Measurements from ENCODE around the gene CACNA1D. TPM values are rescaled to one million over a fixed set of nuclear protein-coding genes. Genes with fewer than 3 reads are reported as not detected.

CACNA1D gene
- total RNA-seq, 1 donor from 2014 or later, result 1.9 TPM

GRCh38 chr3:53534216-53534615 lies 39.8 kb downstream of the CACNA1D start:
- no peak for TF ChIP-seq CTCF (IDR thresholded peaks at IDR 0.05)
- ChIA-PET CTCF (interaction anchor here (0.6 kb wide), 1 partner anchor 9 kb away, joined by 4 read pairs; no protein-coding TSS in a partner anchor), POLR2A (no interaction called here)
- intact Hi-C loops (cut with micrococcal nuclease), result no loop called here
- ATAC-seq (ENCODE audit: low read depth) (no peak), DNase-seq (no peak)
- H3K9me3 Mint-ChIP-seq, result no peaks in the 10 kb centered on the region
- no peak overlapping the region for H3K4me3 Mint-ChIP-seq
- H3K36me3 Mint-ChIP-seq (ENCODE audit: low read depth), result no peaks in the 10 kb centered on the region
- no peaks in the 10 kb centered on the region for H3K4me1 Mint-ChIP-seq
- H3K27me3 Mint-ChIP-seq, result peaks cover 15% of the 10 kb centered on the region
- no peak overlapping the region for H3K27ac Mint-ChIP-seq

- intact Hi-C loops (cut with micrococcal nuclease), result no loop called here
- DNase-seq (no peak), ATAC-seq (ENCODE audit: low read depth) (no peak)
- POLR2A ChIA-PET, result no interaction called here
- no peaks in the 10 kb centered on the region for H3K4me1 Mint-ChIP-seq
- H3K27me3 Mint-ChIP-seq, result peaks cover 14% of the 10 kb centered on the region
- H3K27ac Mint-ChIP-seq, result no peak overlapping the region
- H3K36me3 Mint-ChIP-seq (ENCODE audit: low read depth), result no peaks in the 10 kb centered on the region
- H3K4me3 Mint-ChIP-seq, result no peak overlapping the region
- H3K9me3 Mint-ChIP-seq, result no peaks in the 10 kb centered on the region
- CTCF ChIA-PET, result no interaction called here
- TF ChIP-seq CTCF (IDR thresholded peaks at IDR 0.05), result no peak
These were observed 40.4 kb downstream of the CACNA1D start for GRCh38 chr3:53534676-53535400.

GRCh38 chr3:53536282-53536681 lies 41.9 kb downstream of the CACNA1D start:
- intact Hi-C loops (cut with micrococcal nuclease), result no loop called here
- CTCF ChIA-PET, result no interaction called here
- H3K36me3 Mint-ChIP-seq (ENCODE audit: low read depth), result no peaks in the 10 kb centered on the region
- ATAC-seq (ENCODE audit: low read depth), result no peak
- TF ChIP-seq CTCF (IDR thresholded peaks at IDR 0.05), result no peak
- no peaks in the 10 kb centered on the region for H3K4me1 Mint-ChIP-seq
- peaks cover 7% of the 10 kb centered on the region for H3K27me3 Mint-ChIP-seq
- DNase-seq, result no peak
- POLR2A ChIA-PET, result interaction anchor here (0.6 kb wide), 1 partner anchor 158 kb away, joined by 3 read pairs; no protein-coding TSS in a partner anchor
- no peak overlapping the region for H3K27ac Mint-ChIP-seq
- H3K9me3 Mint-ChIP-seq, result no peaks in the 10 kb centered on the region
- no peak overlapping the region for H3K4me3 Mint-ChIP-seq

- Mint-ChIP-seq H3K27ac (no peak overlapping the region), H3K36me3 (ENCODE audit: low read depth) (no peaks in the 10 kb centered on the region), H3K9me3 (no peaks in the 10 kb centered on the region), H3K27me3 (peaks cover 9% of the 10 kb centered on the region), H3K4me1 (no peaks in the 10 kb centered on the region), H3K4me3 (no peak overlapping the region)
- POLR2A ChIA-PET, result no interaction called here
- no peak for TF ChIP-seq CTCF (IDR thresholded peaks at IDR 0.05)
- DNase-seq (no peak), ATAC-seq (ENCODE audit: low read depth) (no peak)
- intact Hi-C loops (cut with micrococcal nuclease), result no loop called here
- CTCF ChIA-PET, result no interaction called here
These were observed 49.9 kb downstream of the CACNA1D start for GRCh38 chr3:53544357-53544756.

GRCh38 chr3:53545310-53545995 lies 51.0 kb downstream of the CACNA1D start:
- ChIA-PET CTCF (no interaction called here), POLR2A (no interaction called here)
- DNase-seq (no peak), ATAC-seq (ENCODE audit: low read depth) (no peak)
- TF ChIP-seq CTCF (IDR thresholded peaks at IDR 0.05), result no peak
- Mint-ChIP-seq H3K36me3 (ENCODE audit: low read depth) (no peaks in the 10 kb centered on the region), H3K27me3 (peaks cover 9% of the 10 kb centered on the region), H3K27ac (no peak overlapping the region), H3K4me3 (no peak overlapping the region), H3K9me3 (no peaks in the 10 kb centered on the region), H3K4me1 (no peaks in the 10 kb centered on the region)
- intact Hi-C loops (cut with micrococcal nuclease), result no loop called here

Measured in activated B cell treated with CpG ODN at 0.5 μM for 24 hours (primary cell).